Measurements from ENCODE around the gene IL6R.

GRCh38 chr1:154413177-154413783 is 8.1 kb downstream of the IL6R start:
- TF ChIP-seq CTCF (conservative IDR thresholded peaks at IDR 0.05; ENCODE audit: low read depth, low read length): no peak
- TF ChIP-seq FOS (IDR thresholded peaks at IDR 0.05; ENCODE audit: low read depth, low read length): no peak
- no peak for TF ChIP-seq RAD21 (IDR thresholded peaks at IDR 0.05; ENCODE audit: low read length)
- TF ChIP-seq BHLHE40 (IDR thresholded peaks at IDR 0.05; ENCODE audit: low read depth, low read length): no peak

Data from IMR-90 (cell line).